ENCODE measurements around the gene KCNJ1.

KCNJ1 gene

DNA sequence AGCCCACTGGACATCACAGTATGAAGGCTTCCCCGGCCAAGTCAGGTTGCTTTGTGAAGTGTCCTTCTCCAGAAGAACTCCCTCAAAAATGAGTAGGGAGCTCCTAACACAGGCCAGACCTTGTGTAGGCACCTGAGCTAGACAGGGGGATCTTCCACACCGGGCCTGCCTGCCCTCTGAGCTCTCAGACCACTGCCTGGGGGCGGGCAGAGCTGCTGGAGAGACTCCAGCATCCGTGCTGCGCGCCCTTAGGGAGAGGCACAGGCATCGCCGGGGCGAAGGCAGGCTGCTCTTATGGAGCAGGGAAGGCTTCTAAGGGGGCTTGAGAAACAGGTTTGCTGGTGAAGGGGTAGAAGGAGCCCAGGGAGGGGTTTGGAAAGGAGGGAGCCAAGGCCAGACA, 28.4 kb upstream of the KCNJ1 start:
- no peaks in the 10 kb centered on the region for H3K9me3 Mint-ChIP-seq
- peaks cover 19 to 43% of the 10 kb centered on the region in 2 donors for H3K27me3 Mint-ChIP-seq
- no peaks in the 10 kb centered on the region for H3K36me3 Mint-ChIP-seq (ENCODE audit: insufficient read depth)
- H3K27ac Mint-ChIP-seq = no peak overlapping the region
- no peak for ATAC-seq (replicated peaks)
- no peak for DNase-seq
- peaks cover 0 to 5% of the 10 kb centered on the region in 2 donors for H3K4me1 Mint-ChIP-seq (ENCODE audit: low read depth in 2 of 2)
- H3K4me3 Mint-ChIP-seq = no peak overlapping the region

DNA sequence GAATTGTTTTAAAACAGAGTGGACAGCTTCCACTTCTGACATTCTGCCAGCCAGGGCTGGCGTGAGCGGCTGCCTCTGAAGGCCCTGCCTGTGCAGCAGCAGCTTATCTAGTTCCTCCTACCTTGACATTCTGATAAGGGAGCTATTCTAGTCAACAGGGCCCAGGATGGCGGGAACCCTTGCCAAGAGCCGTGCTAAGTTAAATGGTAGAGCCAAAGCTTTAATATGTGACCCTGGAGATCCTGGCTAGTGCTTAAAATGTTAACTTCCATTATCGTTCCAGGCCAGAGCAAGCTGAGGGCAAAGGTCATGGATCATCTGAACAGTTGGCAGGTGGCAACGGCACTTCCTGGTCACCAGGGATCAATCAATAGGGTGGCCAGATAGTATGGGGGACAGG, 27.6 kb upstream of the KCNJ1 start:
- H3K36me3 Mint-ChIP-seq (ENCODE audit: insufficient read depth) = no peaks in the 10 kb centered on the region
- no peak overlapping the region for H3K27ac Mint-ChIP-seq
- no peaks in the 10 kb centered on the region for H3K9me3 Mint-ChIP-seq
- no peak overlapping the region for H3K4me3 Mint-ChIP-seq
- peaks cover 21 to 52% of the 10 kb centered on the region in 2 donors for H3K27me3 Mint-ChIP-seq
- ATAC-seq (replicated peaks) (no peak), DNase-seq (no peak)
- H3K4me1 Mint-ChIP-seq (ENCODE audit: low read depth in 2 of 2) = peaks cover 0 to 7% of the 10 kb centered on the region in 2 donors

DNA sequence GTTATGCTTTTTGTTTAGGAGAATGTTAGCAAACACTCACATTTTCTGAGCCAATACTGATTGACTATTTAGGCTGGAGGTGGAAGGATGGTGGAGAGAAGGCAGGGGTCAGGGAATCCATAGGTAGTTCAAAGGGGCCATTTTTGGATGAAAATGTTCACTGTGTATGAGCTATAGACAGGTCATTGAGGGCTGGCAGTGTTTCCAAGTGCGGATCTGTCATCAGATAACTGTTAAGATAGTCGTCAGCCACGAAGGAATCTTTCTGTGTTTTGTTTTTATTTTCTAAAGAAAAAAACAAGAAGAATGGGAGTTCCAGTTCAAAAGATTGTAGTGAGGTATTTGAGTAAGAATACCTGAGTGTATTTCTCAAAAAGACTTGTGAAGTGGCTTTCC, 27.2 kb upstream of the KCNJ1 start:
- no peak for DNase-seq
- Mint-ChIP-seq H3K9me3 (no peaks in the 10 kb centered on the region), H3K4me1 (ENCODE audit: low read depth in 2 of 2) (peaks cover 0 to 7% of the 10 kb centered on the region in 2 donors), H3K36me3 (ENCODE audit: insufficient read depth) (no peaks in the 10 kb centered on the region), H3K4me3 (no peak overlapping the region), H3K27me3 (peaks cover 25 to 56% of the 10 kb centered on the region in 2 donors), H3K27ac (no peak overlapping the region)
- no peak for ATAC-seq (replicated peaks)

DNA sequence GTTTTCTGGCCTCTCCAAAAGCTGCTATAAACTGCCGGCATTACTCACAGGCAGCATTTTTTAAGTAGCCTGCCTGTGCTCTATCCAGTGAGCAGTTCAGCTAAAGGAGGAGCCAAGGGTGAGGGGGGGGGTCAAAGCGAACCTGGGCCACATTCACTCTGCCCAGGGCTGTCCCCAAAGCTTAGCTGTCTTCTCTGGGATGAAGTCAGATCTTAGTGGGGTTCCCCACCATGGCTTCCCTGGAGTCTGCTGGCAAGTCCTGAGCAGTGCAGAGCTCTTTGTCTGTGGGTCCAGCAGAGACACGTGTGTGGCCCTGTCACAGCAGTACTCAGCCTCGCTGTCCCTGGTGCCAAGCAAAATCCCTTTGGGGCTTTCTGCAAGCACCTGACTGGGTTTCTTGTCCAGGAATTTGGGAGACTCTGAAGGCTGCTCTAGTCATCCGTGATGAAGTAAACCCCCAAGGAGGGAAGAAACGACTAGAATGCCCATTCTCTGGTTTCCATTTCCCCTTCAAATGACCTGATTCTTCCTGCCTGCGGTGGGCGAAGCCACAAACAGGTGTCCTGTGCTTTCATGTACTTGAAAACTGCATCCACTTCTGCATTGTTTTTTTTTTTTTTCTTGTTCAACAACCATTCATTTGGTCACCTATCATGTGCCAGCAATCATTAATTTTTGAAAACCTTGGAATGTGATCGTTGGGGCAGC, 26.6 kb upstream of the KCNJ1 start:
- Mint-ChIP-seq H3K27ac (no peak overlapping the region), H3K36me3 (ENCODE audit: insufficient read depth) (no peaks in the 10 kb centered on the region), H3K9me3 (no peaks in the 10 kb centered on the region), H3K4me3 (no peak overlapping the region), H3K27me3 (peaks cover 29 to 61% of the 10 kb centered on the region in 2 donors), H3K4me1 (ENCODE audit: low read depth in 2 of 2) (peaks cover 0 to 7% of the 10 kb centered on the region in 2 donors)
- DNase-seq = no peak
- no peak for ATAC-seq (replicated peaks)

DNA sequence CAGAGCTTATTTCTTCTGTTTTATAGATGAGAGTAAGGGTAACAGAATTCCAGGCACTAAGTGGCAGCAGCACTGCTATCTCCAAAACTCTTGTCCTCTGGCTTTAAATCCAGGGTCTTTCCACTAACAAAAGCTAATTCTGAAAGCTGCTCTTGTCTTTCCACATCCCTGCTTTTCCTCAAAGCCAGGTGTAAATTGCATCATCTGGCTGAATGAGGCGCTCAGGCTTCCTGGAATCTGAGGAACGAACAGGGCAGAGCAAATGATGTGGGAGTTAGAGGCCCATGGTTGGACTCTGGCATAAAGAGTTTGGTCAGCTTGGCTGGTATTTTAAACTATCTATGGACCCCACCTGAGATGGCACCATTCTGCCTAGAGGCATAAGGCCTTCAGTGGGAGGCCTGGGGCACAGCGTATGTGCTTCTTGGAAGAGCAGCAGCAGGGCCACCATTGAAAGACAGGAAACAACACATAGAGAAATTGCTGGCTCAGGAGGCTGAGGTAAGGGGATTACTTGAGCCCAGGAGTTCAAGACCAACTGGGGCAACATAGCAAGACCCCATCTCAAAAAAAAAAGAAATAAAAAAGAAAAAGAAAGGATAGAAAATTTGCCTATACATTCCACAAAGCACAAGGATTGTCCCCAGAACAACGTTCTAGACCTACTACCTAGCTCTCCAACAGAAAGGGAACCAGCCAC, 25.9 kb upstream of the KCNJ1 start:
- Mint-ChIP-seq H3K4me1 (ENCODE audit: low read depth in 2 of 2) (peaks cover 0 to 7% of the 10 kb centered on the region in 2 donors), H3K9me3 (no peaks in the 10 kb centered on the region), H3K36me3 (ENCODE audit: insufficient read depth) (no peaks in the 10 kb centered on the region), H3K27ac (no peak overlapping the region), H3K4me3 (no peak overlapping the region), H3K27me3 (peaks cover 35 to 68% of the 10 kb centered on the region in 2 donors)
- no peak for ATAC-seq (replicated peaks)
- DNase-seq = no peak

DNA sequence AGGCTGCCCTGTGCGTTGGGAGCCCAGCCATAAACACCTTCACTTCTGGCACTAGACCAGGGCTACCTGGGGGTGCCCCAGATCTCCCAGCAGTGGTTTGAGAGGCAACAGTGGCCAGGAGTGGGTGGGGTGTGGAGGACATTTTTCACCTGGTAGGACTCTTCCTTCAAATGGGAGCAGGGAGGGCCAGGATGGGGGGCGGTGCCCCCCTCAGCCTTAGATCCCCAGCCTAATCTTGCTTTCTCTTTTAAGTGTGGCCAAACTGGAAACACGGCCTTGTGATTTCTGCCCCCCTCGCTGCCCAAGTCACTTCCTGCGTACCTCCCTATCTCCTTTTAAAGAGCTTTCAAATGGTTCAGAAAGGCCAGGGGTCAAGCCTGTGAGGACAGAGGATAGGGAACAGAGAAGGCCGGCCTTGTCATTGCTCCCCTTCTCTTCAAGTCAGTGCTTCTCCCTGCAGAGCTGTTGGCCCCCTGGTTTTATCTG, 24.9 kb upstream of the KCNJ1 start:
- Mint-ChIP-seq H3K4me3 (peak overlapping the region; percentile 51 to 78), H3K9me3 (no peaks in the 10 kb centered on the region), H3K36me3 (ENCODE audit: insufficient read depth) (no peaks in the 10 kb centered on the region), H3K4me1 (ENCODE audit: low read depth in 2 of 2) (peaks cover 2 to 8% of the 10 kb centered on the region in 2 donors), H3K27me3 (peaks cover 39 to 76% of the 10 kb centered on the region in 2 donors), H3K27ac (no peak overlapping the region)
- no peak for ATAC-seq (replicated peaks)
- no peak for DNase-seq

DNA sequence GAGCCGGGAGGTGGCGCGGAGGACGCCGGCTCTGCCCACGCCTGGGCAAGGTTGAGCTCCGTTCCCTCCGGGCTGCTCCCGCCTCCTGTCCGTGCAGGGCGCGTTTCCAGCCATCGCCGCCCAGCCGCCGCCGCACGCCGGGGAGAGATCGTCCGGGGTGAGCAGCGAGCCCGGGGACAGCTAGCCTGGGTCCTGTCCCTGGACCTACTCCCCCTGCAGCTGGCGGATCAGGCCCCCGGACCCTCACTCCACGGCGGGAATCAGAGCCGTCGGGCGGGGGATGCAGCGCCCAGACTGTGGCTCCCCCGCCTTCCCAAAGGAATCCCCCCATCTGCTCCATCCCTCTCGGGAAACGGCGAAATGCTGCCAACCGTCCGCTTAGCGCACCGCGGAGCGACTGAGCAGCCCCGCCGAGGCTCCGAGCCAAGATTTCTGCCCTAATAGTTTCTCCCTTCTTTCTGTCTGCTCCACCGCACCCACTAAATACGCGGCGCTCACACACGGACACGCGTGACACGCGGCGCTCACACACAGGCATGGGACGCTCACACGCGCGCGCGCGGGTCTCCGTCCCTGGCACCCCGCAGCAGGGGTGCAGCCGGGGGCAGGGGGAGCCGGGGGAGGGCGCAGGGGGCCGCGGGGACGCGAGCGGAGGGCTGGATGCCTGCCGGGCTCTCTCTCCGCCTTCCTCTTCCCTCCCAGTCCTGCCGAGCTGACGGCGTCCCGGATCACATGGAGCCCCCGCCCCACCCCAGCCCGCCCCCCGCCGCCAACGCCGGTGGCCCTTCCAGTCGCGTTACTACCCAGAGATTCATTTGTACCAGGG, 23.7 kb upstream of the KCNJ1 start, which contains the start of gene KCNJ5:
Gene KCNJ5, plus strand, starts transcription at position 814 of the 826 bp plus-strand sequence. CDS start 19,918 bp downstream, outside the sequence.
- Mint-ChIP-seq H3K4me3 (peak within 1 kb of the TSS; percentile 67 to 78), H3K27me3 (peaks cover 45 to 88% of the 10 kb centered on the region in 2 donors), H3K9me3 (no peaks in the 10 kb centered on the region), H3K4me1 (ENCODE audit: low read depth in 2 of 2) (peaks cover 9 to 13% of the 10 kb centered on the region in 2 donors), H3K27ac (peak within 1 kb of the TSS in 1 of 2 donors; percentile 56), H3K36me3 (ENCODE audit: insufficient read depth) (peaks cover 5% of the 10 kb centered on the region)
- DNase-seq (no peak), ATAC-seq (replicated peaks) (peak; percentile 52)

DNA sequence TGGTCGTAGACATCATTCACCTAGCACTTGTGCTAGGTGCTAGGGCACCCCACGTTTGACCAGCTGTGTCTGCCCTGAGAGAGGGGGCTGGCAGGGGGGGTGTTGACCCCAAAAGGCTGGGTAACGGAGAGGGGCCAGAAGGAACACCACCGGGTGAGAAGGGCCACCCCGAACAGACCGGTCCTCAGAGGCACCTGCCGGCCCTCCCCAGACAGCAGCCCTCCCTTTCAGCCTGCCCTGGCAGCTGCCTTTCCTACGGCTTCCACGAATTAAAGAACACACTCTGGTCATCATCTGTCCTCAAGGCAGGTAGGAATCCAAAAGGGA, 23.1 kb upstream of the KCNJ1 start:
- Mint-ChIP-seq H3K27ac (no peak overlapping the region), H3K9me3 (no peaks in the 10 kb centered on the region), H3K4me1 (ENCODE audit: low read depth in 2 of 2) (peaks cover 9 to 13% of the 10 kb centered on the region in 2 donors), H3K4me3 (peak overlapping the region; percentile 67 to 78), H3K27me3 (peaks cover 47 to 94% of the 10 kb centered on the region in 2 donors), H3K36me3 (ENCODE audit: insufficient read depth) (peaks cover 6% of the 10 kb centered on the region)
- no peak for DNase-seq
- ATAC-seq (replicated peaks) = no peak

DNA sequence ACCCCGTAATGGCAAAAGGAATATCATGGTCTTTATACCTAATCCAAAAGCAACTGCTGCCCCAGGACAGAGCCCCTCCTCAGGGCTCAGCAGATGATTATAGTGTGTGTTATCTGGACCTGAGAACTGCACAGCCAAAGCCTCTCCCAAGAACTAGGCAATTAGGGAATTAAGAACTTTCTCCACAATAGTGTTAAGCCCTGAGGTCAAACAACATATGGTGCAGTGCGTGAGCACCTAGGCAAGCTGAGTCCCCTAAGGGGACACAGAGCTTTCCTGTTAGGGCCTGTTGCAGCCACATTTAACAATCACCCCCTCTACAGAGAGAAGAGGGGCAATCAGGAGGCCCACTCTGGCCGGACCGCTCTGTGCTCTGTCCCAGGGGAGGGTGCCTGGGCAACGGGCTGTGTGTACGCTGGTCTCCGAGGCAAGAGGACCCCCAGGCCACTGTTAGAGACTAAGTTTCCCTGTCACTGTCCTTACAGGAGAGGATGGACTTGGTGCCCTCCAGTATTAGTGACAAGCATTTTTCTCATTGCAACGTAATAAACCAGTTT, 22.6 kb upstream of the KCNJ1 start:
- Mint-ChIP-seq H3K27me3 (peaks cover 47 to 97% of the 10 kb centered on the region in 2 donors), H3K4me1 (ENCODE audit: low read depth in 2 of 2) (peaks cover 9 to 14% of the 10 kb centered on the region in 2 donors), H3K27ac (no peak overlapping the region), H3K36me3 (ENCODE audit: insufficient read depth) (peaks cover 6% of the 10 kb centered on the region), H3K4me3 (peak overlapping the region in 1 of 2 donors; percentile 78), H3K9me3 (no peaks in the 10 kb centered on the region)
- no peak for DNase-seq
- no peak for ATAC-seq (replicated peaks)

DNA sequence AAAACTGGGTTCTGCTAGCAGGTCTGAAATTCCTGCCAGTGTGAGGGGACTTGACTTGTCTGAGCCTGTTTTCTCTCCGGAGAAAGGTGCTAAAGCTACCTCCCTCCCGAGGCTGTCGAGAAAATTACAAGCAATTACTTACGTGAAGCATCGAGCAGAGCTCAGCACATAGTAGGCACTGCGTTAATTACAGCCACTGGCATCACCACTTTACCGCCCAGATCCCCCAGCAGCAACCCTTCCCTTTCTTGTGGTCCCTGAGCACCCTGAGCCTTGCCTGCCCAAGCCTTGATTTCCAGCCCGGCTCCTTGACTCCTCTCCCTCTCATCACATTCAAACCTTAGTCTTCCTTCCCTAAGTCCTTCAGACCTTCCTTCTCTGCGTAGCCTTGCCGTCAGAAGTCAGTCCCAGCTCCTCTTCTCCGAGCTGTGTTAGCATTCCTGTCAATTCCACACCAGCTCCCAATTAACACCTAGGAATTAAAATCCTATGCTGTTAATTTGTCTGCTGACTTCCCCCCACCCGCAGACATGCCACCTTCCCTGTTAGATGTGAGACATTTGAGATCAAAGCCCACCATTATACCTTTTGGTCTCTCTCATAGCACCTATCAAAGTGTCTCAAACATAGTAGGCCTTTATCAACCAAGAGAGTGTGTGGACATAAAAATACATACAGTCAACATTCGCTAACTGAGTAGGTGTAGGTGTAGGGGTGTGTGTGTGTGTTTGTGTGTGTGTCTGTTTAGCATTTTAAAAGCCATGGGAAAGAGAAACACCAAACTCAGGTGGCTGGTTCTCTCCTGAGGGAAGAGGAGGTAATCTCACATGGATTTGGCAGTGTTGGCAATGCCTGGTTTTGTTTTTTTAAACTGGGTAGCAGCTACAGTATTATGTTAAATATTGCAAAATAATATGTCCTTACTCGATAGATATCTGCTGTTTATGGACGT, 21.2 kb upstream of the KCNJ1 start:
- Mint-ChIP-seq H3K9me3 (no peaks in the 10 kb centered on the region), H3K4me1 (ENCODE audit: low read depth in 2 of 2) (peaks cover 9 to 15% of the 10 kb centered on the region in 2 donors), H3K27me3 (peaks cover 57 to 97% of the 10 kb centered on the region in 2 donors), H3K4me3 (no peak overlapping the region), H3K27ac (no peak overlapping the region), H3K36me3 (ENCODE audit: insufficient read depth) (peaks cover 6% of the 10 kb centered on the region)
- ATAC-seq (replicated peaks) (no peak), DNase-seq (no peak)

DNA sequence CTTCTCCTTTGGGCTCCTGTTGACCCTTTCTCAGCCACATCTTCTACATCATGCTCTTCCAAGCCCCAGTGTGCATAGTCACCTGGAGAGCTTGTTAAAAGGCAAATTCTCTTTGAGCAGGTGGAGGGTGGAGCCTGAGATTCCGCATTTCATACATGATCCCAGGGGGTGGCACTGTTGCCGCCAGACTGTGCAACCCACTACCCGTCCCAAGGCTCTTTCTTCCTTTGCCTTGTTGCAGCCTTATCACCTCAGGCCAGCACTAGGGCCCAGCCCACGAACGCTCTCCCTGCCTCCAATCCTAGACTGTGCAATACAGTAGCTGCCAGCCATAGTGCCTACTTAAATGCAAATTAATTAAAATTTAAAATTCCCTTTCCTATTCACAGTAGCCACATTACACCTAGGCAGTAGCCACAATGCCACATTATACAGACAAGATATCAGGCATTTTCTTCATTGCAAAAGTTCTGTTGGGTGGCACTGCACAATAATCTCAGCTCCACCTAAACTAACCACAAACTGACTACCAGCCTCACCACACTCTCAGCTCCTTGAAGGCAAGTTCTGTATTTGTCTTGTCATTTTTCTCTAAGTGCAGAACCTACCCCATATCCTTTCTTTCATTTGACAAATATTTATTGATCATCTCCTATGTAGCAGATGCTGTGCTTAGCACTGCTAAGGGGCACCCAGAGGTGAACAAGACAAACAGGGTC, 19.5 kb upstream of the KCNJ1 start:
- DNase-seq (no peak), ATAC-seq (replicated peaks) (peak; percentile 52)
- peaks cover 63 to 97% of the 10 kb centered on the region in 2 donors for H3K27me3 Mint-ChIP-seq
- no peak overlapping the region for H3K4me3 Mint-ChIP-seq
- H3K27ac Mint-ChIP-seq = no peak overlapping the region
- H3K36me3 Mint-ChIP-seq (ENCODE audit: insufficient read depth) = peaks cover 6% of the 10 kb centered on the region
- H3K9me3 Mint-ChIP-seq = no peaks in the 10 kb centered on the region
- peaks cover 9 to 14% of the 10 kb centered on the region in 2 donors for H3K4me1 Mint-ChIP-seq (ENCODE audit: low read depth in 2 of 2)
